GM19035 (cell line): ENCODE results near the gene LSS.

Experiments
- ATAC-seq: cut with Tn5 transposase; IDR thresholded peaks from one replicate; pipeline ENCODE4 v1.9.1; 2021; ENCODE audit not compliant: unreplicated experiment

LSS gene

GRCh38 chr21:46219591-46220239, 8.9 kb downstream of the LSS start:
- no peak for ATAC-seq

- ATAC-seq: no peak
Measured at GRCh38 chr21:46218906-46219590, 9.5 kb downstream of the LSS start.

- no peak for ATAC-seq
Measured at GRCh38 chr21:46217511-46218196, 10.9 kb downstream of the LSS start.

- ATAC-seq: no peak
Measured at GRCh38 chr21:46216132-46216747, 12.3 kb downstream of the LSS start.

- ATAC-seq: no peak
Measured at GRCh38 chr21:46215436-46216131, 13.0 kb downstream of the LSS start.

- no peak for ATAC-seq
Measured at GRCh38 chr21:46214478-46215340, 13.9 kb downstream of the LSS start.

- ATAC-seq: no peak
Measured at GRCh38 chr21:46213620-46214286, 14.8 kb downstream of the LSS start.

- no peak for ATAC-seq
Measured at GRCh38 chr21:46212721-46213484, 15.7 kb downstream of the LSS start.

GRCh38 chr21:46211786-46212720, 16.5 kb downstream of the LSS start:
- ATAC-seq: no peak

- ATAC-seq: no peak
Measured at GRCh38 chr21:46211376-46211775, 17.2 kb downstream of the LSS start.

GRCh38 chr21:46210378-46211136, 18.0 kb downstream of the LSS start:
- no peak for ATAC-seq

GRCh38 chr21:46208761-46209721, 19.5 kb downstream of the LSS start:
- no peak for ATAC-seq

GRCh38 chr21:46207920-46208591, 20.5 kb downstream of the LSS start:
- no peak for ATAC-seq

GRCh38 chr21:46207006-46207919, 21.3 kb downstream of the LSS start:
- no peak for ATAC-seq
